Activated naive CD4-positive, alpha-beta T cell treated with anti-CD3 and anti-CD28 coated beads, Interleukin-2, amount 50 U/mL, for 24 hours (primary cell): ENCODE data around the gene ACTA2.
A peak's percentile ranks its signal among the peaks of the same experiment; 100 is the strongest.
"Not testable (repeated sequence)": the region's sequence is repeated elsewhere in the genome, so short reads cannot be mapped to it uniquely, and the experiment has no call there.

ENCODE experiments used
- H3K27ac Mint-ChIP-seq: one replicate; pipeline ENCODE4 v1.8.0; 2021; ENCODE audit warnings: mild to moderate bottlenecking, mixed read lengths
- H3K27me3 Mint-ChIP-seq: one replicate; pipeline ENCODE4 v1.8.0; 2021; ENCODE audit warnings: mixed read lengths
- H3K36me3 Mint-ChIP-seq: one replicate; pipeline ENCODE4 v1.8.0; 2021; ENCODE audit warnings: mixed read lengths
- H3K4me1 Mint-ChIP-seq: one replicate; pipeline ENCODE4 v1.8.0; 2021; ENCODE audit warnings: mixed read lengths
- H3K4me3 Mint-ChIP-seq: one replicate; pipeline ENCODE4 v1.8.0; 2021; ENCODE audit warnings: mild to moderate bottlenecking, mixed read lengths
- H3K9me3 Mint-ChIP-seq: one replicate; pipeline ENCODE4 v1.8.0; 2021; ENCODE audit warnings: mixed read lengths

The ACTA2 gene

GRCh38 chr10:88946965-88947590 is 5.5 kb downstream of the ACTA2 start:
- Mint-ChIP-seq H3K4me3 (no peak overlapping the region), H3K4me1 (peaks cover 10% of the 10 kb centered on the region), H3K36me3 (peaks cover 2% of the 10 kb centered on the region), H3K27me3 (no peaks in the 10 kb centered on the region), H3K9me3 (no peaks in the 10 kb centered on the region), H3K27ac (no peak overlapping the region)

GRCh38 chr10:88946200-88946599 is 6.4 kb downstream of the ACTA2 start:
- Mint-ChIP-seq H3K36me3 (no peaks in the 10 kb centered on the region), H3K27ac (no peak overlapping the region), H3K4me3 (no peak overlapping the region), H3K9me3 (no peaks in the 10 kb centered on the region), H3K4me1 (peaks cover 10% of the 10 kb centered on the region), H3K27me3 (no peaks in the 10 kb centered on the region)

GRCh38 chr10:88944813-88945212 is 7.8 kb downstream of the ACTA2 start:
- H3K36me3 Mint-ChIP-seq, result no peaks in the 10 kb centered on the region
- no peaks in the 10 kb centered on the region for H3K27me3 Mint-ChIP-seq
- H3K9me3 Mint-ChIP-seq, result no peaks in the 10 kb centered on the region
- H3K4me3 Mint-ChIP-seq, result no peak overlapping the region
- no peak overlapping the region for H3K27ac Mint-ChIP-seq
- peaks cover 10% of the 10 kb centered on the region for H3K4me1 Mint-ChIP-seq

GRCh38 chr10:88943778-88944177 is 8.8 kb downstream of the ACTA2 start:
- no peaks in the 10 kb centered on the region for H3K9me3 Mint-ChIP-seq
- no peaks in the 10 kb centered on the region for H3K36me3 Mint-ChIP-seq
- no peak overlapping the region for H3K4me3 Mint-ChIP-seq
- H3K4me1 Mint-ChIP-seq, result peaks cover 10% of the 10 kb centered on the region
- H3K27me3 Mint-ChIP-seq, result no peaks in the 10 kb centered on the region
- no peak overlapping the region for H3K27ac Mint-ChIP-seq

GRCh38 chr10:88941026-88941425 is 11.5 kb downstream of the ACTA2 start:
- Mint-ChIP-seq H3K27me3 (no peaks in the 10 kb centered on the region), H3K9me3 (no peaks in the 10 kb centered on the region), H3K36me3 (no peaks in the 10 kb centered on the region), H3K27ac (no peak overlapping the region), H3K4me1 (peaks cover 10% of the 10 kb centered on the region), H3K4me3 (no peak overlapping the region)

GRCh38 chr10:88938938-88939337 is 13.6 kb downstream of the ACTA2 start:
- Mint-ChIP-seq H3K27me3 (no peaks in the 10 kb centered on the region), H3K4me1 (peaks cover 10% of the 10 kb centered on the region), H3K27ac (no peak overlapping the region), H3K9me3 (no peaks in the 10 kb centered on the region), H3K36me3 (no peaks in the 10 kb centered on the region), H3K4me3 (no peak overlapping the region)

GRCh38 chr10:88938039-88938438 is 14.5 kb downstream of the ACTA2 start:
- H3K27ac Mint-ChIP-seq, result no peak overlapping the region
- no peaks in the 10 kb centered on the region for H3K27me3 Mint-ChIP-seq

GRCh38 chr10:88936656-88937055 is 15.9 kb downstream of the ACTA2 start:
- H3K9me3 Mint-ChIP-seq, result no peaks in the 10 kb centered on the region
- H3K4me3 Mint-ChIP-seq, result no peak overlapping the region
- H3K36me3 Mint-ChIP-seq, result no peaks in the 10 kb centered on the region

More at GRCh38 chr10:88938039-88938438, 14.5 kb downstream of the ACTA2 start:
- Mint-ChIP-seq H3K36me3 (no peaks in the 10 kb centered on the region), H3K9me3 (no peaks in the 10 kb centered on the region), H3K4me3 (no peak overlapping the region), H3K4me1 (peaks cover 10% of the 10 kb centered on the region)

GRCh38 chr10:88934900-88935672 is 17.5 kb downstream of the ACTA2 start:
- Mint-ChIP-seq H3K4me1 (peaks cover 16% of the 10 kb centered on the region), H3K4me3 (peak overlapping the region; percentile 55), H3K36me3 (no peaks in the 10 kb centered on the region), H3K9me3 (no peaks in the 10 kb centered on the region), H3K27ac (peak overlapping the region; percentile 56), H3K27me3 (no peaks in the 10 kb centered on the region)

More at GRCh38 chr10:88936656-88937055, 15.9 kb downstream of the ACTA2 start:
- no peaks in the 10 kb centered on the region for H3K27me3 Mint-ChIP-seq
- H3K4me1 Mint-ChIP-seq, result peaks cover 10% of the 10 kb centered on the region
- H3K27ac Mint-ChIP-seq, result no peak overlapping the region

GRCh38 chr10:88933564-88933963 is 19.0 kb downstream of the ACTA2 start:
- Mint-ChIP-seq H3K9me3 (no peaks in the 10 kb centered on the region), H3K27ac (no peak overlapping the region), H3K4me1 (peaks cover 18% of the 10 kb centered on the region), H3K27me3 (no peaks in the 10 kb centered on the region), H3K4me3 (no peak overlapping the region), H3K36me3 (peaks cover 2% of the 10 kb centered on the region)

GRCh38 chr10:88932539-88933256 is 19.9 kb downstream of the ACTA2 start:
- Mint-ChIP-seq H3K4me1 (peaks cover 18% of the 10 kb centered on the region), H3K27ac (no peak overlapping the region), H3K27me3 (no peaks in the 10 kb centered on the region), H3K4me3 (no peak overlapping the region), H3K9me3 (no peaks in the 10 kb centered on the region), H3K36me3 (peaks cover 4% of the 10 kb centered on the region)

GRCh38 chr10:88932029-88932428 is 20.5 kb downstream of the ACTA2 start:
- H3K27me3 Mint-ChIP-seq, H3K36me3 Mint-ChIP-seq, H3K4me3 Mint-ChIP-seq, H3K9me3 Mint-ChIP-seq, H3K27ac Mint-ChIP-seq: not testable (repeated sequence)
- peaks cover 18% of the 10 kb centered on the region for H3K4me1 Mint-ChIP-seq

- Mint-ChIP-seq H3K27ac (peak overlapping the region; percentile 9), H3K4me3 (no peak overlapping the region), H3K27me3 (no peaks in the 10 kb centered on the region), H3K9me3 (no peaks in the 10 kb centered on the region), H3K36me3 (peaks cover 4% of the 10 kb centered on the region), H3K4me1 (peaks cover 18% of the 10 kb centered on the region)
These were observed 21.0 kb downstream of the ACTA2 start for GRCh38 chr10:88931548-88931947.

GRCh38 chr10:88928254-88928653 is 24.3 kb downstream of the ACTA2 start:
- H3K27ac Mint-ChIP-seq, result peak overlapping the region; percentile 47

GRCh38 chr10:88927416-88927690 is 25.2 kb downstream of the ACTA2 start:
- H3K4me1 Mint-ChIP-seq, result peaks cover 12% of the 10 kb centered on the region
- no peaks in the 10 kb centered on the region for H3K9me3 Mint-ChIP-seq
- no peak overlapping the region for H3K27ac Mint-ChIP-seq
- no peak overlapping the region for H3K4me3 Mint-ChIP-seq
- H3K36me3 Mint-ChIP-seq, result peaks cover 10% of the 10 kb centered on the region
- H3K27me3 Mint-ChIP-seq, result no peaks in the 10 kb centered on the region

More at GRCh38 chr10:88928254-88928653, 24.3 kb downstream of the ACTA2 start:
- Mint-ChIP-seq H3K9me3 (no peaks in the 10 kb centered on the region), H3K4me3 (no peak overlapping the region), H3K4me1 (peaks cover 12% of the 10 kb centered on the region), H3K27me3 (no peaks in the 10 kb centered on the region), H3K36me3 (peaks cover 10% of the 10 kb centered on the region)
